ENCODE results near the gene KLK13. TPM values are rescaled to one million over a fixed set of nuclear protein-coding genes. Genes with fewer than 3 reads are reported as not detected.

The KLK13 gene
- total and polyA plus RNA-seq, 10 donors: 0.13 TPM; not detected in 9

GRCh38 chr19:51010066-51010795 is 54.7 kb downstream of the KLK13 start:
- WGBS, 5 donors: 70 to 83% (median 77%) methylated on average over 4 of the region's 4 CpGs

GRCh38 chr19:51009061-51009891 is 55.6 kb downstream of the KLK13 start:
- H3K27ac ChIP-seq: no peak overlapping the region
- intact Hi-C loops (cut with DNase I; ENCODE audit: low total_unique reads): no loop called here
- no peak for DNase-seq
- WGBS, 5 donors: 65 to 77% (median 73%) methylated on average over 15 to 19 of the region's 19 CpGs
- H3K27me3 ChIP-seq (replicated peaks in 1 of 7): peaks cover 0 to 69% (median 3%) of the 10 kb centered on the region in 7 donors
- no peak overlapping the region for H3K4me3 ChIP-seq
- H3K4me1 ChIP-seq: no peaks in the 10 kb centered on the region
- TF ChIP-seq POLR2A (IDR thresholded peaks at IDR 0.05) (no peak), POLR2AphosphoS5 (IDR thresholded peaks at IDR 0.05) (no peak), CTCF (IDR thresholded peaks at IDR 0.05 in 8 of 11, conservative IDR thresholded peaks at IDR 0.05 in 3 of 11) (no peak)
- H3K9me3 ChIP-seq: no peaks in the 10 kb centered on the region
- no peaks in the 10 kb centered on the region for H3K36me3 ChIP-seq

More at GRCh38 chr19:51010066-51010795, 54.7 kb downstream of the KLK13 start:
- TF ChIP-seq POLR2A (IDR thresholded peaks at IDR 0.05) (no peak), CTCF (IDR thresholded peaks at IDR 0.05 in 8 of 11, conservative IDR thresholded peaks at IDR 0.05 in 3 of 11) (no peak), POLR2AphosphoS5 (IDR thresholded peaks at IDR 0.05) (no peak)
- intact Hi-C loops (cut with DNase I; ENCODE audit: low total_unique reads): no loop called here
- Histone ChIP-seq H3K9me3 (no peaks in the 10 kb centered on the region), H3K4me1 (no peaks in the 10 kb centered on the region), H3K4me3 (no peak overlapping the region), H3K36me3 (no peaks in the 10 kb centered on the region), H3K27me3 (replicated peaks in 1 of 7) (peaks cover 0 to 79% (median 6%) of the 10 kb centered on the region in 7 donors), H3K27ac (no peak overlapping the region)
- no peak for DNase-seq

- Histone ChIP-seq H3K27ac (no peak overlapping the region), H3K4me1 (no peaks in the 10 kb centered on the region), H3K27me3 (replicated peaks in 1 of 7) (peaks cover 0 to 70% (median 6%) of the 10 kb centered on the region in 7 donors), H3K4me3 (no peak overlapping the region), H3K9me3 (no peaks in the 10 kb centered on the region), H3K36me3 (no peaks in the 10 kb centered on the region)
- WGBS, 5 donors: 81 to 89% (median 83%) methylated on average over 3 of the region's 3 CpGs
- TF ChIP-seq POLR2AphosphoS5 (IDR thresholded peaks at IDR 0.05) (no peak), CTCF (IDR thresholded peaks at IDR 0.05 in 8 of 11, conservative IDR thresholded peaks at IDR 0.05 in 3 of 11) (no peak), POLR2A (IDR thresholded peaks at IDR 0.05) (no peak)
- no peak for DNase-seq
- intact Hi-C loops (cut with DNase I; ENCODE audit: low total_unique reads): no loop called here
These were observed 57.4 kb downstream of the KLK13 start for GRCh38 chr19:51007488-51007887.

- H3K27me3 ChIP-seq (replicated peaks in 1 of 7): peaks cover 0 to 71% (median 14%) of the 10 kb centered on the region in 7 donors
- no peak for TF ChIP-seq CTCF (IDR thresholded peaks at IDR 0.05 in 8 of 11, conservative IDR thresholded peaks at IDR 0.05 in 3 of 11)
- TF ChIP-seq POLR2AphosphoS5 (IDR thresholded peaks at IDR 0.05): no peak
- no peak for TF ChIP-seq POLR2A (IDR thresholded peaks at IDR 0.05)
- no peaks in the 10 kb centered on the region for H3K9me3 ChIP-seq
- no peak overlapping the region for H3K27ac ChIP-seq
- intact Hi-C loops (cut with DNase I; ENCODE audit: low total_unique reads): no loop called here
- WGBS, 5 donors: 44 to 64% (median 54%) methylated on average over 7 to 8 of the region's 8 CpGs
- H3K36me3 ChIP-seq: no peaks in the 10 kb centered on the region
- DNase-seq: no peak
- H3K4me1 ChIP-seq: no peaks in the 10 kb centered on the region
- H3K4me3 ChIP-seq: no peak overlapping the region
These were observed 58.5 kb downstream of the KLK13 start for GRCh38 chr19:51006406-51006805.
